Stimulated activated CD4-positive, alpha-beta T cell treated with anti-CD3 and anti-CD28 coated beads, Interleukin-2, amount 100 ng/mL, for 4 hours (primary cell): ENCODE data around the gene ZNF462.

Experiments
- DNase-seq: peaks from one replicate; pipeline ENCODE4 v3.0.0-alpha.2; 2020; ENCODE audit warnings: low read depth

ZNF462 gene

GRCh38 chr9:106929471-106930177, 66.7 kb downstream of the ZNF462 start:
- no peak for DNase-seq

- no peak for DNase-seq
These were observed 67.5 kb downstream of the ZNF462 start for GRCh38 chr9:106930477-106930876.

DNA sequence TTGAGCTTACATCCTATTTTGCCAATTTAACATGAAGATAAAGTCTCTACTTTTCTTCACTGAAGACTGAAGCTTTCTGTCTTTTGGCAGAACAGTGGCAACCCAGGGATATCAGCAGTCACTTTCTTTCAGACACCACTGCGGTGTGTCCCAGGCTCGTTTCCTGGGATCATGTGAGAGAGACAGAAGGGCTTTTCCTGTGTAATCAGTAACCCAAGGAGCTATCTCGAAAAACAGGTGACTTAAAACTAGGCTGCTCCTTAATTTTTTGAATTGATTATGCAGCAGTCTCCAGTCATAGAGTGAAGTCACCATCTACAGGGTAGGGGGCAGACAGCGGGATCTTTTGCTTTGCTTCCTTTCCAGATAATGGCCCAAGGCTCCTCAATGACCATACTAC, 68.5 kb downstream of the ZNF462 start:
- no peak for DNase-seq

GRCh38 chr9:106932178-106932577, 69.2 kb downstream of the ZNF462 start:
- DNase-seq, result no peak

DNA sequence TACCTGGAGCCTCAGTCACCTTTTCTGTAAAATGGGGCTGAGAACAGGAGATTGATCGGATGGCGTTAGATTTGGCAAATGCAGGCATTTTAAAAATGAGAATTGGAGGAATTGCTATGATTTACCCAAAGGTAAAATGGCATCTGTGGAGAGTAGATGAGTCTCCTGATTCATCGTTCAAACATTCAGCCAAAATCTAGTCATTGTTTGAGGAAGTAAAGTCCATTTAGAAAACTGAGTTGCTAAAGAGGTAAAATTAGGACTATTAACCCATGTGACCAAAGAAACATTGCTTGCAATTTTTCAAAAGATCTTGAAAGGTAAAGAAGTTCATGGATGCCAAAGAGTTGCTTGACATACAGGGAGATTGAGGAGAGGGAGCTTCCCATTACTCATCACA, 69.7 kb downstream of the ZNF462 start:
- no peak for DNase-seq

- DNase-seq, result no peak
These were observed 70.5 kb downstream of the ZNF462 start for GRCh38 chr9:106933470-106933869.

DNA sequence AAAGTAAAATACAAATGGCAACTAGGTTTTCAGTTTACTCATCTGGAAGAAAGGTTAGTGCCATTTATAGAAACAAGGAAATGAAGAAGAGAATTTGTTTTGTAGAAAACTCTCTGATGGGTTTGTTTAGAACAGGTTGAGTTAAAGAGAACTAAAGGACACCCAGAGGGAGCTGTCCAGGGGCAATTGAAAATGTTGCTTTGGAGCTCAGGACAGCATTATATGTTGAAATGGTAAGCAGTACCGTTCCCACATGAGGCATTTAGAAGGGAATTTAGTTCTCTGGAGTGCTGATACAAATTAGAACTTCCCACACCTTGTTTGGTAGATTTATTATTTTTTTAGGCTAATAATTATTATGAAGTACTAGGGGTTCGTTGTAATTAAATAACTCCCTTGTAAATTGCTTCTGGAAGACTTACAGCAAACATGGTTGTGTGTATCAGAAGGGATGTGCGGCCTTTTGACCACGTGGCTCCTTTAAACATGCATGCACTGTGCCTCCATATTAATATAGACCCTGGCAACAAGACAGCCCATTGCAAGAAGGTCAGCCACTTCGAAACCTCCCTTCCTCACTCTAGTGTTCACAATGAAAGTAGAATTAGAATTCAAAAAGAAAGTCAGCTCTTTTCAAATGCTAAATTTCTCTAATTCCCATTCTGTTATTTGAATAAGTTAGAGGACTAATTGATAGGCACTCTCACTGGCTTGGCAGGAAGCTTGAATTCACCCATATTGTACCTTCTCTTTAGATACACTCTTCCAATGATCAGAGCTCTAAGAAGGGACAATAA, 71.7 kb downstream of the ZNF462 start:
- DNase-seq, result no peak

GRCh38 chr9:106936680-106937079, 73.7 kb downstream of the ZNF462 start:
- DNase-seq, result no peak

DNA sequence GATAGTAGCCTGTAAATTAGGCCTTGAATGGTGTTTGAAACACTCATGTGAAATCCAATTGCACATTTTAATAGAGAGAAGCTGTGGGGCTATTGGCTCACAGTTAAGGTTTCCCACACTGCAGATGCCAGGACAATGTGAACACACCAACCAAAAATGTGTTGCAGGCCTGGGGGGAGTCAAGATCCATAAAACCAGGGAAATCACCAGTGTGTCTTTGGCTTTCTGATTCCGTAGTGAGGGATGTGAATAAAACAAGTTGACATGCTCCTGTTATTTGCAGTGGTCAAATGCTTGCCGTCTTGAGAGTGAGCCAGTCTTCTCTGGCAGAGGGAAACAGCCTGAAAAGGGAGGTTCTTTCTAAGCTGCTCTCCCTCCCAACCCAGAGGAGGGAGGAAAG, 79.0 kb downstream of the ZNF462 start:
- DNase-seq, result no peak

DNA sequence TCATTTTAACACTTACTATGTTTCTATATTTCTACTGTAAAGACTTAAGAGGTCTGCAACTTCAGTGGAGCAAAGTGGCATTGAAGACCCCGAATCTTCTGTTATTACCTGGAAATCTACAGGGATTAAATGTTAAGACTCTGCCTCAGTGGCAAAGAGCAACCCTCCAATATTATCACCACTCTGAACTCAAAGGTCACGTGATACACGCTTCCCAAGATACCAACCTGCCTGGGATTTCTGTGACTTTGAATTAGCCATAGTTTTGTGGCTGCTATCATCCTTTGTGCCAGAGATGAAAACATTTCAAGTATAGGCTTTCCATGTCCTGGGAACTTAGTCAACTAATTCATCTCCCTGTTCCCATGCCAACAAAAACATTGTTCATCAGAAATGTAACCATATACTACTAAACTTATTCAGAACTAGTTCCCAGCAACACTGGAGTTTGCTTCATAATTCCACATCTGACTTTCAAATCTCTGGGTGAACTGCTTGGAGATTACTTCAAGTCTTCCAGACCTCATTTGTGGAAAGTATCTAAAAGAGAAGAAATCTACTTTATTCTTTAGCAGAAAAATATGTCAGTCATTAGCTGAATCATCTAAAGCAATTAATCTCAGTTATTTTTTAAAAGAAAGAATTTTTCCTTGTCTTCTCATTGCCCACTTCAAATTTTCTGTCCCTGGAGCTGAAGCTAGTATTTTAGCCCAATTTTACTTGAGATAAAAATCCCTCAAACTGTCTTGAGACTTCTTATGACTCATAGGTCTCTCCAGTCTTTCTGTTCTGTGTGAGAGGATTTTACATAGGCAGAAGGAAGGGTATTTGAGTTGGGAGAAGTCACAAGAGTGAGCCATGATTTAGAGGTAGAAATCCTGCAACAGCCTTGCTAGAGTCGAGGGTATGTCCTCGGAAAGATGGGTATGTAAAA, 83.0 kb downstream of the ZNF462 start:
- no peak for DNase-seq

DNA sequence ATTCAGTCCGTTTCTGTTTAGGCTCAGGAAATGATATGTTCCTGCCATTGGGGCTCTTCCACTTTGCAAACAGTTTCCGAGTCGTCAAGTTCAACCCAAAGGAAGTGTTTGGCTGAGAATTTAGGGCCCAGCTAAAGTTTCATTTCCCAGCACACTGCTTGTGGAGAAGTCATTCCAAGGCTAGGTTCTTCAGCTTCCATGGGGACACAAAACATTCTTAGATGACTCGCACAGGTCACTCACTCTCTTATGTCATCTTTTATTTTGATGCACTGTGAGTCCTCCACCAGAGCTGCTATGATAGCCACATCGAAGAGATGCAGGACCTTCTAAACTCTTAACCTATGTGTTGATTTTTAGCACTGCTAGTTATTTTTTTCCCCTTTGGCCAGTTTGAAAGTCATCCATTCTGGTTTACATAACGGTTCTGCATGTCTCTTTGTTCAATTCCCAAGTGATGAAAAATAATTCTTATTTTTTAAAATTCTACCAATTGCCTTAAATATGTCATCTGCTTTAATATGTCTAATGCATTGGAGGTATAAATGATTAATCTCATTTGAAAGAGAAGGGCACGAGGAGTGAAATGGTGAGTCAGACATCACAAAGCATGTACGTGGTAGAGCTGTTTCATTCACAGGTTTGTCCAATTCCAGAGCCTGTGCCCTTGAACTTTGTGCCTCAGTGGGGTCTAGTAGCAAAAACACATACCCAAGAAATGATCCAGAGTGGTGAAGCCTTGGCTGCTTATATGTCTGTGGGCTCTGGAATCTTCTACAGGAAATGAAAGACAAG, 84.3 kb downstream of the ZNF462 start:
- no peak for DNase-seq

- DNase-seq, result no peak
These were observed 90.2 kb downstream of the ZNF462 start for GRCh38 chr9:106953174-106953573.

GRCh38 chr9:106954558-106954957, 91.6 kb downstream of the ZNF462 start:
- no peak for DNase-seq

DNA sequence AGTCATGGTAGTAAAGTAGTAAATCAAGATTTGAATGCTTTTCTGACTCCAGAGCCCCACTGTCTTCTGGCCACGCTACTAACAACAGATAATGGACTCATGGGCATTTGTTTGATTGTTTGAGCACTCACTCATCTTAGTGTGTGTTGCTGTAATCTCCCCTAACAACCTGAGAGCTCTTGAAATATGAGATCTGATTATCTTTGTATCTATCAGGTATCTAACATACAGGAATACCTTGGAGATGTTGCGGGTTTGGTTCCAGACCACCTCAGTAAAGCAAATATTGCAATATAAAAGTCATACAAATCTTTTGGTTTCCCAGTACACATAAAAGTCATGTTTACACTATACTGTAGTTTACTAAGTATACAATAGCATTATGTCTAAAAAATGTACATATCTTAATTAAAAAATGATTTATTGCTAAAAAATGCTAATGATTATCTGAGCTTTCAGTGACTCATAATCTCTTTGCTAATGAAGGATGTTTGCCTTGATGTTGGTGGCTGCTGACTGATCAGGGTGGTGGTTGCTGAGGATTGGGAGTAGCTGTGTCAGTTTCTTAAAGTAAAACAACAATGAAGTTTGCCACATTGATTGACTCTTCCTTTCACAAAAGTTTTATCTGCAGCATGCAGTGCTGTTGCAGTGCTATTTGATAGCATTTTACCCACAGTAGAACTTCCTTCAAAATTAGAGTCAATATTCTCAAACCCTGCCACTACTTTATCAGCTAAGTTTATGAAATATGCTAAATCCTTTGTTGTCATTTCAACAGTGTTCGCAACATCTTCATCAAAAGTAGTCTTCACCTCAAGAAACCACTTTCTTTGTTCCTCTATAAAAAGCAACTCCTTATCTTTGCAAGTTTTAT, 92.2 kb downstream of the ZNF462 start:
- no peak for DNase-seq

DNA sequence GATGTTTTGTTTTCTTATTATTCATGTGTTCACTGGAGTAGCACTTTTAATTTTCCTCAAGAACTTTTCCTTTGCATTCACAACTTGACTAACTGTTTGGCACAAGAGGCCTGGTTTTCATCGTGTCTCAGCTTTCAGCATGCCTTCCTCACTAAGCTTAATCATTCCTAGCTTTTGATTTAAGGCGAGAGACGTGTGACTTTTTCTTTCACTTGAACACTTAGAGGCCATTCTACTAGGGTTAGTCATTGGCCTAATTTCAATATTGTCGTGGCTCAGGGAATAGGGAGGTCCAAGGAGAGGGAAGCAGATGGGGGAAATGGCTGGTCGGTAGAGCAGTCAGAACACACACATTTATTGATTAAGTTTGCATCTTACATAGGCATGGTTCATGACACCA, 94.0 kb downstream of the ZNF462 start:
- no peak for DNase-seq

DNA sequence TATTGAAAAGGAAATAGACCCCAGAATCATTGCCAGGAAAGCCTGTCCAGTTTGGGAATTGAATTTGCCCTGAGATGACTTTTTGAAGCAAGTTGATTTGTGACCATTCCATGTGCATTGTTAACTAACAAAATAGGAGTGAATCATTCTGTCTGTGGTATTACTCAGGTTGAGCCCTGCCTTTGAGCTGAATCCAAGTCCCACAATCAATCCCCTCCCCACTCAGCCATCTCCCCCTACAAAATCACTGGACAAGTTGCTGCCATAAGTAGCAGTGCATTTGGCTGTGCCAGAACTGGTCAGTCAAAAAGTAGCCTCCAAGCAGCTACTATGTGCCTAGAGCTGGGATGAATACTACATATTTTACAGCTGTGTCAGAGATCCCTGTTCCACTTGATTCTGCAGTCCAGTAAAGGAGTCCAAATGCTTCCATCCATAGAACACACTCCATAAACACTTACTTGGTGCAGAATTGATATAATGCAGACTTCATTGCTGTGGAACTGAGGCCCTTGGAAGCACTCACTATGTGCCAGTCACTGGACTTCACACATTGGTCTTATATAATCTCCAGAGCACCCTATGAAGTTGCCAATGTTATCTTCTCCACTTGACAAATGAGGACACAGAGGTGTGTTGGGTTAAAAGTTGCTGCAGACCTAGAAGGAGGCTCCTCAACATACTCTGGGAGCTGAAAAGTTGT, 96.1 kb downstream of the ZNF462 start:
- no peak for DNase-seq

GRCh38 chr9:106960258-106960657, 97.3 kb downstream of the ZNF462 start:
- no peak for DNase-seq

DNA sequence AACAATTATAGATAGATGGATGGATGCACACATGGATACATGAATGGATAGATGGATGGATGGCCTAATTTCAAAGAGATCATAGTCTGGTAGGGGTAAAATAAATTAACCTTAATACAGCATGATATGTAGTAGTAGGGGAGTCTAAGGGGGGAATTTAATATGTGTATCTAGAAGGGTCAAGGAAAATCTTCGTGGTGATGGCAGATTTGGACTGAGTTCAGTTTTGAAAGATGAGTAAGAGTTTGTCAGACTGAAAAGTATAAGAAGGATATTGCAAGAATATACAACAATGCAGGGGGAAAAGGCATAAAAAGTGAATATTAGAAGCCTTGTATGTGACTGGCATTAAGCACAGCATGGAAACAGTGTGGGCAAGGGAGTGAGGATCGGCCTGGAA, 98.7 kb downstream of the ZNF462 start:
- DNase-seq, result no peak

DNA sequence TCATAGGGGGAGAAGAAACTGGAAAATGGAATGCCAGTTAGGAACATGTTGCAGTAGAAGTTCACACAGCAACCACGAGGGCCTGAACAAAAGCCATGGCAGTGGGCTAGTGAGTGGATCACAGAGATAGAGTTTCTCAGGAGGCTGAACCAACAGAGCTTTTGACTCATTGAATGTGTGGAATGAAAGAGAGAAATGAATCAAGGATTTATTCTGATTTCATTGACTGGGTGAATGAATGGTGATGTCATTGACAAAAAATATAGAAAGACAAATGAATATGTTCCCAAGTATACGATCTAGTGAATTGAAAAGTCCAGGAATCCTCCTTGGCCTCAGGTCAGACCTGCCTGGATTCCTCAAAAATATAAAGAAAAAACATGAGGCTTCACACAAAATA, 99.2 kb downstream of the ZNF462 start:
- DNase-seq, result no peak
